ENCODE results near the gene LGALS8.

DNA sequence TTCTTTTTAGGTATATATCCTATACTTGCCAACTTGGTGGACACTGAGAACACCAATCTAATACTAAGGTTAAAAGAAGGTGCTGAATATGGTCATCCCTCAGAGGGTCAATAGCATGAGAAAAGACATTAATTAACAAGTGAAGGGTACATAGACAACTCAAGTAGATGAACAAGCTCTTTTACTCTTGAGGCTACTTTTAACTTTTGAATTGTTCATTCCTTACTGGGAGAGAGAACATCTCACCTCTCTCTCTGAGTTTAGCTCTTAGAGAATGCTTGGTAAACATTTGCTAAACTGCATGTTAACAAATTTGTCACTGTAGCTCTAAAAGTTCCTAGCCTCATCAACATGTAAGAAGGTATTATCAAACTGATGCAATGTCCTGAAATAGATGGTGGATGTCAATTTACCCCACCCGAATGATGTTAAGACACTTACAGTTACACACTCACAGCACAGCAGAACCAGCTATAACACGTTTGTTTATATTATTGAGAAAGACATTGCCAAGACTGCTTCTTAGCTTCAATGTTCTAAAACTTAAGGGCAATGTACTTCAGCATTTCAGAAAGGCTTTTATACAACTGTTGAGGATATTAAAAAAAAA is 44.6 kb downstream of the LGALS8 start:
- TF ChIP-seq EZH2 (IDR thresholded peaks at IDR 0.05; ENCODE audit: borderline replicate concordance, insufficient read depth, low read depth, low read length, poor library complexity, severe bottlenecking): no peak
- TF ChIP-seq, protein P1, sequence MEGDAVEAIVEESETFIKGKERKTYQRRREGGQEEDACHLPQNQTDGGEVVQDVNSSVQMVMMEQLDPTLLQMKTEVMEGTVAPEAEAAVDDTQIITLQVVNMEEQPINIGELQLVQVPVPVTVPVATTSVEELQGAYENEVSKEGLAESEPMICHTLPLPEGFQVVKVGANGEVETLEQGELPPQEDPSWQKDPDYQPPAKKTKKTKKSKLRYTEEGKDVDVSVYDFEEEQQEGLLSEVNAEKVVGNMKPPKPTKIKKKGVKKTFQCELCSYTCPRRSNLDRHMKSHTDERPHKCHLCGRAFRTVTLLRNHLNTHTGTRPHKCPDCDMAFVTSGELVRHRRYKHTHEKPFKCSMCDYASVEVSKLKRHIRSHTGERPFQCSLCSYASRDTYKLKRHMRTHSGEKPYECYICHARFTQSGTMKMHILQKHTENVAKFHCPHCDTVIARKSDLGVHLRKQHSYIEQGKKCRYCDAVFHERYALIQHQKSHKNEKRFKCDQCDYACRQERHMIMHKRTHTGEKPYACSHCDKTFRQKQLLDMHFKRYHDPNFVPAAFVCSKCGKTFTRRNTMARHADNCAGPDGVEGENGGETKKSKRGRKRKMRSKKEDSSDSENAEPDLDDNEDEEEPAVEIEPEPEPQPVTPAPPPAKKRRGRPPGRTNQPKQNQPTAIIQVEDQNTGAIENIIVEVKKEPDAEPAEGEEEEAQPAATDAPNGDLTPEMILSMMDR (IDR thresholded peaks at IDR 0.05): no peak
